H9 (cell line): ENCODE results near the gene ZKSCAN3. TPM values are rescaled to one million over a fixed set of nuclear protein-coding genes. Genes with fewer than 3 reads are reported as not detected.

ENCODE experiments used
- DNase-seq: peaks from one replicate; pipeline ENCODE4 v3.0.0-alpha.2; 2017
- H2AFZ ChIP-seq: one replicate; pipeline ENCODE4 v1.6.1; 2013; ENCODE audit warnings: mild to moderate bottlenecking, low read length, control low read depth, moderate library complexity
- H2AK5ac ChIP-seq: 2 replicates; pipeline ENCODE4 v1.6.1; 2013; ENCODE audit warnings: low read length, control low read depth, mixed read lengths; ENCODE audit not compliant: insufficient read length
- H2BK120ac ChIP-seq: one replicate; pipeline ENCODE4 v1.6.1; 2013; ENCODE audit warnings: low read depth, mild to moderate bottlenecking, low read length, control low read depth, inconsistent platforms; ENCODE audit not compliant: poor library complexity, severe bottlenecking
- H2BK12ac ChIP-seq: 2 replicates; pipeline ENCODE4 v1.6.1; 2013; ENCODE audit warnings: low read length, control low read depth, mixed read lengths, low read depth; ENCODE audit not compliant: insufficient read length
- H2BK15ac ChIP-seq: 2 replicates; pipeline ENCODE4 v1.6.1; 2013; ENCODE audit warnings: low read depth, low read length, control low read depth
- H2BK20ac ChIP-seq: one replicate; pipeline ENCODE4 v1.6.1; 2013; ENCODE audit warnings: low read depth, mild to moderate bottlenecking, low read length, control low read depth, inconsistent platforms; ENCODE audit not compliant: poor library complexity, severe bottlenecking
- H2BK5ac ChIP-seq: 2 replicates; pipeline ENCODE4 v1.6.1; 2013; ENCODE audit warnings: low read length, control low read depth, mixed read lengths; ENCODE audit not compliant: insufficient read length
- H3K14ac ChIP-seq: 2 replicates; pipeline ENCODE4 v1.6.1; 2013; ENCODE audit warnings: low read length, control low read depth; ENCODE audit not compliant: insufficient read depth
- H3K18ac ChIP-seq: 2 replicates; pipeline ENCODE4 v1.6.1; 2013; ENCODE audit warnings: low read depth, mild to moderate bottlenecking, mixed read lengths, low read length, control low read depth; ENCODE audit not compliant: insufficient read length
- H3K23ac ChIP-seq: 2 replicates; pipeline ENCODE4 v1.6.1; 2013; ENCODE audit warnings: low read length, control low read depth, mixed read lengths, low read depth; ENCODE audit not compliant: insufficient read length
- H3K23me2 ChIP-seq: 2 replicates; pipeline ENCODE4 v1.6.1; 2013; ENCODE audit warnings: low read depth, mild to moderate bottlenecking, mixed read lengths, low read length, control low read depth; ENCODE audit not compliant: insufficient read length, poor library complexity, severe bottlenecking
- H3K27ac ChIP-seq: 2 replicates; pipeline ENCODE4 v1.5.1; 2013; ENCODE audit warnings: low read length, control low read depth, mixed read lengths, low read depth; ENCODE audit not compliant: insufficient read length
- H3K27me3 ChIP-seq: 2 replicates; pipeline ENCODE4 v1.6.1; 2013; ENCODE audit warnings: low read length, control low read depth, inconsistent platforms; ENCODE audit not compliant: insufficient read depth
- H3K4ac ChIP-seq: 2 replicates; pipeline ENCODE4 v1.6.1; 2013; ENCODE audit warnings: low read depth, mild to moderate bottlenecking, control low read depth, inconsistent platforms, low read length, moderate library complexity
- H3K4me1 ChIP-seq: 2 replicates; pipeline ENCODE4 v1.6.1; 2013; ENCODE audit warnings: low read length, control low read depth, inconsistent platforms; ENCODE audit not compliant: insufficient read depth
- H3K4me2 ChIP-seq: 2 replicates; pipeline ENCODE4 v1.6.1; 2013; ENCODE audit warnings: low read length, control low read depth, mixed read lengths; ENCODE audit not compliant: insufficient read length, insufficient read depth
- H3K56ac ChIP-seq: 2 replicates; pipeline ENCODE4 v1.6.1; 2013; ENCODE audit warnings: low read depth, mild to moderate bottlenecking, mixed read lengths, low read length, control low read depth; ENCODE audit not compliant: insufficient read length
- H3K79me1 ChIP-seq: 2 replicates; pipeline ENCODE4 v1.6.1; 2013; ENCODE audit warnings: low read depth, mild to moderate bottlenecking, moderate library complexity, low read length, control low read depth, inconsistent platforms; ENCODE audit not compliant: insufficient read depth, poor library complexity, severe bottlenecking
- H3K79me2 ChIP-seq: 2 replicates; pipeline ENCODE4 v1.6.1; 2013; ENCODE audit warnings: low read length, control low read depth, inconsistent platforms; ENCODE audit not compliant: insufficient read depth
- H3K9ac ChIP-seq: 2 replicates; pipeline ENCODE4 v1.6.1; 2013; ENCODE audit warnings: low read length, control low read depth, mixed read lengths; ENCODE audit not compliant: insufficient read length; ENCODE audit errors: extremely low read depth
- H3K9me3 ChIP-seq: one replicate; pipeline ENCODE4 v1.6.1; 2013; ENCODE audit warnings: low read depth, low read length, inconsistent platforms; ENCODE audit not compliant: control insufficient read depth
- H3T11ph ChIP-seq: one replicate; pipeline ENCODE4 v1.6.1; 2013; ENCODE audit warnings: mild to moderate bottlenecking, low read length, control low read depth, inconsistent platforms
- H4K20me1 ChIP-seq: one replicate; pipeline ENCODE4 v1.6.1; 2013; ENCODE audit not compliant: control insufficient read depth, insufficient read length, insufficient read depth
- H4K5ac ChIP-seq: 2 replicates; pipeline ENCODE4 v1.6.1; 2013; ENCODE audit warnings: low read depth, mild to moderate bottlenecking, mixed read lengths, low read length, control low read depth; ENCODE audit not compliant: insufficient read length
- H4K8ac ChIP-seq: replicated peaks from 2 replicates; pipeline ENCODE4 v1.6.1; 2013; ENCODE audit warnings: low read length, control low read depth, mixed read lengths, low read depth; ENCODE audit not compliant: insufficient read length
- H4K91ac ChIP-seq: 2 replicates; pipeline ENCODE4 v1.6.1; 2013; ENCODE audit warnings: low read depth, mild to moderate bottlenecking, moderate library complexity, mixed read lengths, low read length, control low read depth; ENCODE audit not compliant: insufficient read length
- H3K27ac Mint-ChIP-seq, 3 experiments: 2 replicates in 2 of 3; 3 replicates in 1 of 3; pipeline ENCODE4 v1.8.0; 2020 to 2021; ENCODE audit warnings: mixed read lengths in 3 of 3, mild to moderate bottlenecking in 1 of 3, moderate library complexity in 1 of 3
- H3K27me3 Mint-ChIP-seq: 2 replicates; pipeline ENCODE4 v1.8.0; 2021; ENCODE audit warnings: low read depth, mild to moderate bottlenecking, moderate library complexity, mixed read lengths
- H3K36me3 Mint-ChIP-seq, 3 experiments: 2 replicates in 2 of 3; 3 replicates in 1 of 3; pipeline ENCODE4 v1.8.0; 2020 to 2021; ENCODE audit warnings: low read depth in 3 of 3, mixed read lengths in 3 of 3; ENCODE audit not compliant: insufficient read depth in 1 of 3
- H3K4me1 Mint-ChIP-seq, 2 experiments: 2 replicates each; pipeline ENCODE4 v1.8.0; 2020; ENCODE audit warnings: mixed read lengths in 2 of 2
- H3K4me3 Mint-ChIP-seq, 2 experiments: 2 replicates in 1 of 2; 3 replicates in 1 of 2; pipeline ENCODE4 v1.8.0; 2020 to 2021; ENCODE audit warnings: mild to moderate bottlenecking in 2 of 2, mixed read lengths in 2 of 2, moderate library complexity in 1 of 2
- H3K9me3 Mint-ChIP-seq, 2 experiments: 2 replicates in 1 of 2; 3 replicates in 1 of 2; pipeline ENCODE4 v1.8.0; 2020; ENCODE audit warnings: mild to moderate bottlenecking in 2 of 2, mixed read lengths in 2 of 2, moderate library complexity in 1 of 2
- CTCF ChIP-seq: fragments of 200-600 bp; sonication (generic); conservative IDR thresholded peaks from 3 replicates; pipeline ENCODE4 v1.8.0; 2021; ENCODE audit warnings: antibody characterized with exemption, mild to moderate bottlenecking
- WGBS: extraction: QIAGEN DNeasy Blood & Tissue Kit; methylation state at CpG from one replicate; pipeline ENCODE4 v1.1.7; 2013; ENCODE audit warnings: missing lambda C conversion rate, low lambda C conversion rate, mixed read lengths; ENCODE audit not compliant: insufficient read length; ENCODE audit errors: extremely low coverage; 5-methylcytosine and 5-hydroxymethylcytosine counted together
- total RNA-seq: library from RNA; stranded (reverse); gene quantifications from 2 replicates; pipeline ENCODE4 v1.2.1, GENCODE V29; 2021

The ZKSCAN3 gene
- total RNA-seq, 1 experiment from 2014 or later, result 8.7 TPM

- peaks cover 13 to 17% of the 10 kb centered on the region in 2 experiments for H3K4me1 Mint-ChIP-seq
- Histone ChIP-seq H3K9ac (no peak overlapping the region), H4K8ac (no peak overlapping the region), H2BK5ac (no peak overlapping the region), H3K14ac (no peak overlapping the region; the same call in 1 of the 2 replicates), H2BK15ac (no peak overlapping the region), H3K4me1 (peaks cover 2% of the 10 kb centered on the region; the same call in 1 of the 2 replicates), H3K4me2 (no peak overlapping the region), H2BK20ac (no peak overlapping the region), H2BK12ac (no peak overlapping the region), H3K23ac (no peak overlapping the region), H3T11ph (no peak overlapping the region), H4K5ac (no peak overlapping the region), H3K56ac (no peak overlapping the region), H4K20me1 (peaks cover 2% of the 10 kb centered on the region), H3K79me2 (no peaks in the 10 kb centered on the region), H3K27ac (no peak overlapping the region), H3K27me3 (no peaks in the 10 kb centered on the region), H2AK5ac (no peak overlapping the region), H3K9me3 (no peaks in the 10 kb centered on the region), H2AFZ (no peak overlapping the region), H4K91ac (peak overlapping the region; percentile 11), H3K4ac (no peak overlapping the region), H3K23me2 (peaks cover 3% of the 10 kb centered on the region), H3K18ac (peak overlapping the region; percentile 43), H2BK120ac (no peak overlapping the region), H3K79me1 (no peaks in the 10 kb centered on the region)
- WGBS, result no CpG with 5 or more reads among the region's 7 CpGs
- TF ChIP-seq CTCF, result no peak
- no peaks in the 10 kb centered on the region for H3K27me3 Mint-ChIP-seq
- no peak for DNase-seq
- H3K4me3 Mint-ChIP-seq, result peak overlapping the region in 1 of 2 experiments; percentile 77; a peak in 1 of 5 replicates
- peaks cover 7 to 8% of the 10 kb centered on the region in 2 experiments for H3K9me3 Mint-ChIP-seq
- peak overlapping the region in 2 of 3 experiments; percentile 74 to 90; a peak in 3 of 7 replicates for H3K27ac Mint-ChIP-seq
- peaks cover 23 to 31% (median 28%) of the 10 kb centered on the region in 3 experiments for H3K36me3 Mint-ChIP-seq
These were observed 6.9 kb downstream of the ZKSCAN3 start for GRCh38 chr6:28356666-28357020.
